NCI-H345 treated with DMSO at 0.1 percent for 48 hours (cell line): ENCODE measurements around the gene TRIM51.
"Not testable (repeated sequence)": the region's sequence is repeated elsewhere in the genome, so short reads cannot be mapped to it uniquely, and the experiment has no call there.

Experiments
- DNase-seq: peaks from one replicate; lab custom pipeline; 2025; ENCODE audit not compliant: unreplicated experiment; lab: John Stamatoyannopoulos, UW

The TRIM51 gene

GRCh38 chr11:55882997-55883396 is at the start of gene TRIM51:
TSS of gene TRIM51 (plus strand) at chr11:55883297. CDS start at chr11:55885429, 2,132 bp downstream.
- DNase-seq, result not testable (repeated sequence)

- DNase-seq, result no peak
Observed at GRCh38 chr11:55838452-55838851, 44.6 kb upstream of the TRIM51 start, which contains the start of gene OR5D16. TSS of gene OR5D16 (plus strand) at chr11:55838752. CDS start at chr11:55838752, 0 bp downstream.

GRCh38 chr11:55847453-55847852 is 35.6 kb upstream of the TRIM51 start:
- no peak for DNase-seq

GRCh38 chr11:55849037-55849436 is 34.1 kb upstream of the TRIM51 start:
- no peak for DNase-seq

GRCh38 chr11:55852141-55852540 is 31.0 kb upstream of the TRIM51 start:
- DNase-seq, result no peak

- DNase-seq, result no peak
Observed at GRCh38 chr11:55854704-55855103, 28.4 kb upstream of the TRIM51 start.

- not testable (repeated sequence) for DNase-seq
Observed at GRCh38 chr11:55867354-55867753, 15.7 kb upstream of the TRIM51 start.

GRCh38 chr11:55872731-55873130 is 10.4 kb upstream of the TRIM51 start:
- DNase-seq, result not testable (repeated sequence)

- not testable (repeated sequence) for DNase-seq
Observed at GRCh38 chr11:55873146-55873545, 10.0 kb upstream of the TRIM51 start.

- not testable (repeated sequence) for DNase-seq
Observed at GRCh38 chr11:55884995-55885394, 1.9 kb downstream of the TRIM51 start.

GRCh38 chr11:55885481-55885880 is 2.4 kb downstream of the TRIM51 start:
- DNase-seq, result not testable (repeated sequence)

- DNase-seq, result no peak
Observed at GRCh38 chr11:55895216-55895615, 12.1 kb downstream of the TRIM51 start.

- DNase-seq, result no peak
Observed at GRCh38 chr11:55902308-55902707, 19.2 kb downstream of the TRIM51 start.

GRCh38 chr11:55914482-55914881 is 31.4 kb downstream of the TRIM51 start, which contains the start of gene OR5W2:
TSS of gene OR5W2 (minus strand) at chr11:55914582. CDS start at chr11:55914582, 0 bp downstream.
- no peak for DNase-seq

- DNase-seq, result no peak
Observed at GRCh38 chr11:55920537-55920936, 37.4 kb downstream of the TRIM51 start.

GRCh38 chr11:55936300-55936699 is 53.2 kb downstream of the TRIM51 start, which contains the start of gene OR5I1:
TSS of gene OR5I1 (minus strand) at chr11:55936400. CDS start at chr11:55936400, 0 bp downstream.
- DNase-seq, result no peak
